ENCODE measurements around the gene MPZ. TPM values are rescaled to one million over a fixed set of nuclear protein-coding genes. Genes with fewer than 3 reads are reported as not detected.
A peak's percentile ranks its signal among the peaks of the same experiment; 100 is the strongest.

Gene MPZ
- total and polyA plus RNA-seq, 9 of the 15 experiments (the other 6 are each of a cell fraction or from before 2014, with no cell fraction given): 0.22 to 16.6 (median 10.9) TPM

DNA sequence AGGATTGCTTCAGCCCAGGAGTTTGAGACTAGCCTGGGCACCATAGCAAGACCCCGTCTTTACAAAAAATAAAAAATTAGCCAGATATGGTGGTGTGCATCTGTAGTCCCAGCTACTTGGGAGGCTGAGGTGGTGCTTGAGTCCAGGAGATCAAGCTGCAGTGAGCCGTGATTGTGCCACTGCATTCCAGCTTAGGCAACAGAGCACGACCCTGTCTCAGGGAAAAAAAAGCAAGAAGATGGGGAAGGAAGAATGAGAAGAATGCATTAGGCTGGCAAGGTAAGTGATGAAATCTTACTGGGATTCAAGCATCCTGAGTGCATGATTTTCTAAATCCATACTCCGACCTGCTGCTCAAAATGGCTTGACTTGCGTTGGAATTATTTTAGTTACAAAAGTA, 44.5 kb downstream of the MPZ start:
- Histone ChIP-seq H3K36me3 (ENCODE audit: control insufficient read depth, insufficient read depth, low read length) (no peaks in the 10 kb centered on the region), H2AFZ (ENCODE audit: low read depth, low read length) (no peak overlapping the region), H3K4me1 (replicated peaks in 1 of 2; ENCODE audit: control insufficient read depth in 2 of 2, insufficient read depth in 2 of 2, low read length in 2 of 2) (no peaks in the 10 kb centered on the region; a peak in 1 of 5 replicates), H3K4me2 (ENCODE audit: insufficient read depth, low read length) (no peak overlapping the region), H3K27ac (ENCODE audit: extremely low read depth, low read depth, low read length) (no peak overlapping the region), H3K27me3 (ENCODE audit: control insufficient read depth in 2 of 2, insufficient read depth in 2 of 2, low read length in 2 of 2) (peaks cover 15 to 39% of the 10 kb centered on the region in 2 experiments; a peak in 4 of 5 replicates), H3K4me3 (no peak overlapping the region), H3K9ac (ENCODE audit: insufficient read depth in 1 of 2, low read depth in 2 of 2, low read length in 2 of 2) (no peak overlapping the region), H3K79me2 (ENCODE audit: control insufficient read depth, insufficient read depth, low read length) (no peaks in the 10 kb centered on the region), H4K20me1 (replicated peaks; ENCODE audit: control insufficient read depth, insufficient read depth, low read length) (no peaks in the 10 kb centered on the region), H3K9me3 (replicated peaks; ENCODE audit: control insufficient read depth, insufficient read depth, low read depth, low read length) (no peaks in the 10 kb centered on the region), H3K9me1 (ENCODE audit: control insufficient read depth, insufficient read depth, low read length) (no peaks in the 10 kb centered on the region)
- 0% methylated on average over 5 of the region's 5 CpGs for WGBS (ENCODE audit: insufficient coverage, low coverage, missing lambda C conversion rate)
- DNase-seq (ENCODE audit: extremely low read depth in 1 of 4, low spot score in 3 of 4): no peak
- intact Hi-C loops (cut with micrococcal nuclease): no loop called here
- ChIA-PET POLR2A (interaction anchor here (0.9 kb wide), 1 partner anchor 13 kb away, joined by 3 read pairs; no protein-coding TSS in a partner anchor), CTCF (ENCODE audit: low intra/inter-chr PET ratio) (interaction anchor here (0.6 kb wide), 1 partner anchor 195 kb away, joined by 6 read pairs; no protein-coding TSS in a partner anchor)
- BruUV-seq (replicated peaks): no TSS peak
- no peak for TF ChIP-seq COPS2 (conservative IDR thresholded peaks at IDR 0.05)
- TF ChIP-seq GABPA (tag; conservative IDR thresholded peaks at IDR 0.05; ENCODE audit: low read depth): no peak
- TF ChIP-seq ELF4 (CRISPR knock-in tag; IDR thresholded peaks at IDR 0.05): no peak
- in situ Hi-C loops (cut with MboI): no loop called here
- ATAC-seq: no peak
- FAIRE-seq: no peak

DNA sequence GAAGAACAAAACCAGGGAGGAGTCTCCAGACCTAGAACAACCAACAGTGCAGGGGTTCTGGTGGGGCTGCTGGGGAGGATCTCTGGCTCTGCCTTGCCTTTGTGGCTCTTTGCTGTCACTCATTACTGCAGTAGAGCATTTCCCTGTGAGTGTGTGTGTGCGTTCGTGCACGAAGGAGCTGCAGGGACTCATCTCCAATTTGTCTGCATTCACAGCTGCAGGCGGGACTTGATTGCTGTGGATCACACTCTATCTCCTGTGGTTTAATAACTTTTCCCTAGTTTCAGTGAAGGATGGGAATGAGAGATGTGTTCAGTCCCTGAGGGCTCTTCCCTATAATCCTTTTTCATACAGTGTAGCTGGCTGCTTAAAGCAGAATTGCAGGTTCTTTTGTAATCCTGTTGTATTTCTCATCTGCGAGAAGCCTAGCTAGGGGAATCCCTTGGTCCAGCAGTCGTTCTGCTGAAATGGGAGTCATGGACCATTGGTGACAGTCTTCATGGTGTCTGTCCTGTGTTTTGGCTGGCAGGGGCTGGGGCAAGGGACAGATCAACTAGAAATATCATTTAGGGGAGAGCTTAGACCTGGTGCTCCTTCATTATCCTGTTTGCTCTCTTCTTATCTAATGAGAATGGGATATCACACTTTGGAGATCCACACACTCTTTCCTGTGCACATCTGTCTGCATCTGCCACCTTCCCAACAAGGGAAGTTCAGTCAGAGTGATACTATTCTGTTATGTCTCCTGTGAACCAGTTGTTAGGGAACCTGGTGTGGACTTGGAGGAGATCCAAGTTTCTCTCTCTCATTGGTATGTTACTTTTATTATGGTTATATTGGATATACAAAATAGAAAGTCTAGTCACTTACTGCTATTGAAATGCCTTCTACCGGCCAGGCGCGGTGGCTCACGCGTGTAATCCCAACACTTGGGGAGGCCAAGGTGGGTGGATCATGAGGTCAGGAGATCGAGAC, 48.2 kb downstream of the MPZ start:
- Histone ChIP-seq H4K20me1 (replicated peaks; ENCODE audit: control insufficient read depth, insufficient read depth, low read length) (no peaks in the 10 kb centered on the region), H3K27me3 (ENCODE audit: control insufficient read depth in 2 of 2, insufficient read depth in 2 of 2, low read length in 2 of 2) (peaks cover 33 to 47% of the 10 kb centered on the region in 2 experiments; a peak in 4 of 5 replicates), H3K9me1 (ENCODE audit: control insufficient read depth, insufficient read depth, low read length) (no peaks in the 10 kb centered on the region), H3K4me3 (no peak overlapping the region), H3K9me3 (replicated peaks; ENCODE audit: control insufficient read depth, insufficient read depth, low read depth, low read length) (no peaks in the 10 kb centered on the region; the same call in 1 of the 2 replicates), H3K36me3 (ENCODE audit: control insufficient read depth, insufficient read depth, low read length) (no peaks in the 10 kb centered on the region), H3K79me2 (ENCODE audit: control insufficient read depth, insufficient read depth, low read length) (no peaks in the 10 kb centered on the region), H3K27ac (ENCODE audit: extremely low read depth, low read depth, low read length) (no peak overlapping the region), H3K4me1 (replicated peaks in 1 of 2; ENCODE audit: control insufficient read depth in 2 of 2, insufficient read depth in 2 of 2, low read length in 2 of 2) (peaks cover 0 to 7% of the 10 kb centered on the region in 2 experiments; a peak in 3 of 5 replicates), H3K9ac (ENCODE audit: insufficient read depth in 1 of 2, low read depth in 2 of 2, low read length in 2 of 2) (no peak overlapping the region), H3K4me2 (ENCODE audit: insufficient read depth, low read length) (no peak overlapping the region), H2AFZ (ENCODE audit: low read depth, low read length) (no peak overlapping the region)
- FAIRE-seq (no peak), DNase-seq (ENCODE audit: extremely low read depth in 1 of 4, low spot score in 3 of 4) (no peak), ATAC-seq (no peak; the same call in 2 of the 3 replicates)
- 20% methylated on average over 12 of the region's 12 CpGs for WGBS (ENCODE audit: insufficient coverage, low coverage, missing lambda C conversion rate)
- ChIA-PET POLR2A (interaction anchor here (0.6 to 2.1 kb wide), 4 partner anchors 13 to 33 kb away, joined by 3 to 7 read pairs (median 4); no protein-coding TSS in a partner anchor), CTCF (ENCODE audit: low intra/inter-chr PET ratio) (no interaction called here)
- intact Hi-C loops (cut with micrococcal nuclease) (no loop called here), in situ Hi-C loops (cut with MboI) (no loop called here)
- no TSS peak for BruUV-seq (replicated peaks)
- TF ChIP-seq TEAD1 (CRISPR knock-in tag; IDR thresholded peaks at IDR 0.05): no peak
- TF ChIP-seq, protein P1, sequence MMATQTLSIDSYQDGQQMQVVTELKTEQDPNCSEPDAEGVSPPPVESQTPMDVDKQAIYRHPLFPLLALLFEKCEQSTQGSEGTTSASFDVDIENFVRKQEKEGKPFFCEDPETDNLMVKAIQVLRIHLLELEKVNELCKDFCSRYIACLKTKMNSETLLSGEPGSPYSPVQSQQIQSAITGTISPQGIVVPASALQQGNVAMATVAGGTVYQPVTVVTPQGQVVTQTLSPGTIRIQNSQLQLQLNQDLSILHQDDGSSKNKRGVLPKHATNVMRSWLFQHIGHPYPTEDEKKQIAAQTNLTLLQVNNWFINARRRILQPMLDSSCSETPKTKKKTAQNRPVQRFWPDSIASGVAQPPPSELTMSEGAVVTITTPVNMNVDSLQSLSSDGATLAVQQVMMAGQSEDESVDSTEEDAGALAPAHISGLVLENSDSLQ (IDR thresholded peaks at IDR 0.05): peak; percentile 27; the same call in 1 of the 2 replicates
